HFF-Myc (cell line): ENCODE measurements around the gene C1orf159.
"Not testable (repeated sequence)": the region's sequence is repeated elsewhere in the genome, so short reads cannot be mapped to it uniquely, and the experiment has no call there.

Experiments used
- DNase-seq: peaks from one replicate; pipeline ENCODE4 v3.0.0-alpha.2; 2011; ENCODE audit warnings: low read depth; ENCODE audit errors: extremely low read depth
- H3K4me3 ChIP-seq: replicated peaks from 2 replicates; pipeline ENCODE4 v1.5.1; 2011; ENCODE audit warnings: low read depth, mild to moderate bottlenecking, control low read depth, low read length
- TF ChIP-seq, protein P1 (sequence below): IDR thresholded peaks from 2 replicates; pipeline ENCODE4 v1.5.1; 2012; ENCODE audit warnings: mild to moderate bottlenecking, low read depth, low read length, control low read depth; ENCODE audit errors: missing control alignments

Gene C1orf159

GRCh38 chr1:1156140-1157032, 40.5 kb upstream of the C1orf159 start:
- no peak for DNase-seq
- TF ChIP-seq, protein P1, sequence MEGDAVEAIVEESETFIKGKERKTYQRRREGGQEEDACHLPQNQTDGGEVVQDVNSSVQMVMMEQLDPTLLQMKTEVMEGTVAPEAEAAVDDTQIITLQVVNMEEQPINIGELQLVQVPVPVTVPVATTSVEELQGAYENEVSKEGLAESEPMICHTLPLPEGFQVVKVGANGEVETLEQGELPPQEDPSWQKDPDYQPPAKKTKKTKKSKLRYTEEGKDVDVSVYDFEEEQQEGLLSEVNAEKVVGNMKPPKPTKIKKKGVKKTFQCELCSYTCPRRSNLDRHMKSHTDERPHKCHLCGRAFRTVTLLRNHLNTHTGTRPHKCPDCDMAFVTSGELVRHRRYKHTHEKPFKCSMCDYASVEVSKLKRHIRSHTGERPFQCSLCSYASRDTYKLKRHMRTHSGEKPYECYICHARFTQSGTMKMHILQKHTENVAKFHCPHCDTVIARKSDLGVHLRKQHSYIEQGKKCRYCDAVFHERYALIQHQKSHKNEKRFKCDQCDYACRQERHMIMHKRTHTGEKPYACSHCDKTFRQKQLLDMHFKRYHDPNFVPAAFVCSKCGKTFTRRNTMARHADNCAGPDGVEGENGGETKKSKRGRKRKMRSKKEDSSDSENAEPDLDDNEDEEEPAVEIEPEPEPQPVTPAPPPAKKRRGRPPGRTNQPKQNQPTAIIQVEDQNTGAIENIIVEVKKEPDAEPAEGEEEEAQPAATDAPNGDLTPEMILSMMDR, result no peak

DNA sequence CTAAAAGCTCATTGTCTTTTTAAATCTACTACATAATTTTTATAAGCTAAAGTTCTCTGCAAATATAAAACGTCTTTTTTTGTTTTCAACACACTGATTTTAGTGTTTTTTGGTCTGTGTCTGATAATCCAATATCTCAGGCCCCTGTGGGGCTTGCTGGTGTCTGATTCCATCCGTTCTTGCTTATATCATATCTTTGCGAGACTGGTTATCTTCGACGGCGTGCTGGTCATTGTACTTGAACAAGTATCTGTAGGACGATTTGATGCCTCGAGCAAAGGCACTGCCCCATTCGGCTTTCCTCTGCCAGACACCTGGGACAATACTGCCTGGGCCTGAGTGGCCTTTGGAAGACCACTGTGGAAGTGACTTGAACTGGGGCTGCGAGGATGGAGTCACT, 39.4 kb upstream of the C1orf159 start:
- DNase-seq, result no peak
- TF ChIP-seq, protein P1, result no peak
- H3K4me3 ChIP-seq, result no peak overlapping the region

More at GRCh38 chr1:1156140-1157032, 40.5 kb upstream of the C1orf159 start:
- no peak overlapping the region for H3K4me3 ChIP-seq

- H3K4me3 ChIP-seq, result no peak overlapping the region
- TF ChIP-seq, protein P1, result no peak
- DNase-seq, result no peak
Observed at GRCh38 chr1:1153874-1154273, 38.0 kb upstream of the C1orf159 start.

DNA sequence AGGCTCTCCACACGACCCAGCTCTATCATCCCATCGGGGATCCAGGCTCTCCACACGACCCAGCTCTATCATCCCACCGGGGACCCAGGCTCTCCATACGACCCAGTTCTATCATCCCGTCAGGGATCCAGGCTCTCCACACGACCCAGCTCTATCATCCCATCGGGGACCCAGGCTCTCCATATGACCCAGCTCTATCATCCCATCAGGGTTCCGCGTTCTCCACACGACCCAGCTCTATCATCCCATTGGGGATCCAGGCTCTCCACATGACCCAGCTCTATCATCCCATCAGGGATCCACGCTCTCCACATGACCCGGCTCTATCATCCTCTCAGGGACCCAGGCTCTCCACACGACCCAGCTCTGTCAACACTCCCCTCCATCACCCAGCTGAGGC, 37.3 kb upstream of the C1orf159 start:
- H3K4me3 ChIP-seq, DNase-seq: not testable (repeated sequence)

DNA sequence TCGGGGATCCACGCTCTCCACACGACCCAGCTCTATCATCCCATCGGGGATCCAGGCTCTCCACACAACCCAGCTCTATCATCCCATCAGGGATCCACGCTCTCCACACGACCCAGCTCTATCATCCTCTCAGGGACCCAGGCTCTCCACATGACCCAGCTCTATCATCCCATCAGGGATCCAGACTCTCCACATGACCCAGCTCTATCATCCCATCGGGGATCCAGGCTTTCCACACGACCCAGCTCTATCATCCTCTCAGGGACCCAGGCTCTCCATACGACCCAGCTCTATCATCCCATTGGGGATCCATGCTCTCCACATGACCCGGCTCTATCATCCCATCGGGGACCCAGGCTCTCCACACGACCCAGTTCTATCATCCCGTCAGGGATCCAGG, 36.5 kb upstream of the C1orf159 start:
- not testable (repeated sequence) for H3K4me3 ChIP-seq, DNase-seq

DNA sequence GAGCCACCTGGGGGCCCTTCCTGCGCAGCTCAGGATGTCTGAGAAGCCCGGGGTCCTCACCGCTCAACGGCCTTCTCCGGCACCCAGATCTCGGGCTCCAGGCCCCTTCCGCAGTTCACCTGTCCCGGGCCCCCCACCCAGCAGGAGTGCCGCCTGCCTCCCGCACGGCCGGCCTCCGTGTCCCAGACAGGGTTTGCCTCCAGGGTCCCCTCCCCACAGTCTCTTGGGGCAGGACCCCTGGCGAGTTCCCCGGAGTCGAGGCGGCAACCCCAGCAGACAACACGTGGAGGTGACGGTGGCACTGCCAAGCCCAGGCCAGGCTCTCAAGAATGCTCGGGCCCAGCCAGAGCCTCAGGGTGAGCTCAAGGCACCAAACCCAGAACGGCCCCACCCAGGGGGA, 35.4 kb upstream of the C1orf159 start:
- H3K4me3 ChIP-seq, result no peak overlapping the region
- TF ChIP-seq, protein P1, result no peak
- DNase-seq, result no peak

- TF ChIP-seq, protein P1, result no peak
- no peak overlapping the region for H3K4me3 ChIP-seq
- no peak for DNase-seq
Observed at GRCh38 chr1:1150100-1150499, 34.2 kb upstream of the C1orf159 start.

DNA sequence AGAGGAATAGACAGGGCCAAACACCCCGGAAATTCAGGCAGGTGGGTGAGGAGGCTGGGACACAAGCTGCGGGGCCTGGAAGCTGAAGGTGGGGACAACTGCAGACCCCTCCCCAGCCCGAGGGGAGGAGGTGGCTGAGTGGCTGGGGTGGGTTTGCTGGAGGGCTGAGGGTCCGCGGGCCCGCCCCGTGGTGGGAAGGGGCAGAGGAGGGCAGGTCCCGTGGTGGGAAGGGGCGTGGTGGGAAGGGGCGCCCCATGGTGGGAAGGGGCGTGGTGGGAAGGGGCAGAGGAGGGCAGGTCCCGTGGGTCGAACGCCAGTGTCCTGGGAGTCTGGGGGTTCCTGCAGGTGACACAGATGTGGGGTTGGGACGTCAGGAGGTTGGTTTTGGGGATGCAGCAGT, 33.5 kb upstream of the C1orf159 start:
- no peak overlapping the region for H3K4me3 ChIP-seq
- no peak for DNase-seq
- TF ChIP-seq, protein P1, result no peak
